GM23248 (cell line): Measurements from ENCODE around the gene KCNAB3. TPM values are rescaled to one million over a fixed set of nuclear protein-coding genes. Genes with fewer than 3 reads are reported as not detected.

Experiments used
- DNase-seq: peaks from one replicate; pipeline ENCODE4 v3.0.0-alpha.2; 2015
- H2AFZ ChIP-seq: fragments of 200-600 bp; sonication (generic); 2 replicates; pipeline ENCODE4 v1.6.1; 2016; ENCODE audit warnings: antibody characterized with exemption
- H3F3A ChIP-seq: fragments of 200-600 bp; sonication (generic); 2 replicates; pipeline ENCODE4 v1.6.1; 2016; ENCODE audit warnings: mild to moderate bottlenecking, antibody characterized with exemption, mixed run types; ENCODE audit not compliant: insufficient read depth
- H3K27ac ChIP-seq: fragments of 200-600 bp; sonication (generic); 2 replicates; pipeline ENCODE4 v1.5.1; 2016; ENCODE audit warnings: mild to moderate bottlenecking
- H3K27me3 ChIP-seq: fragments of 200-600 bp; sonication (generic); replicated peaks from 2 replicates; pipeline ENCODE4 v1.6.1; 2016; ENCODE audit warnings: mild to moderate bottlenecking; ENCODE audit not compliant: insufficient read depth
- H3K36me3 ChIP-seq: fragments of 200-600 bp; sonication (generic); 2 replicates; pipeline ENCODE4 v1.6.1; 2016; ENCODE audit warnings: low read depth, mild to moderate bottlenecking
- H3K4me1 ChIP-seq: fragments of 200-600 bp; sonication (generic); 2 replicates; pipeline ENCODE4 v1.6.1; 2016; ENCODE audit warnings: mild to moderate bottlenecking; ENCODE audit not compliant: insufficient read depth
- H3K4me2 ChIP-seq: fragments of 200-600 bp; sonication (generic); one replicate; pipeline ENCODE4 v1.6.1; 2016; ENCODE audit warnings: mild to moderate bottlenecking; ENCODE audit not compliant: unreplicated experiment
- H3K4me3 ChIP-seq: fragments of 200-600 bp; sonication (generic); 2 replicates; pipeline ENCODE4 v1.5.1; 2016; ENCODE audit warnings: mild to moderate bottlenecking
- H3K79me2 ChIP-seq: fragments of 200-600 bp; sonication (generic); 2 replicates; pipeline ENCODE4 v1.6.1; 2016; ENCODE audit warnings: mild to moderate bottlenecking; ENCODE audit not compliant: insufficient read depth
- H3K9ac ChIP-seq: fragments of 200-600 bp; sonication (generic); 2 replicates; pipeline ENCODE4 v1.6.1; 2016; ENCODE audit warnings: mild to moderate bottlenecking
- H3K9me2 ChIP-seq: fragments of 200-600 bp; sonication (generic); 2 replicates; pipeline ENCODE4 v1.6.1; 2016; ENCODE audit warnings: mixed run types, mild to moderate bottlenecking, moderate library complexity; ENCODE audit not compliant: insufficient read depth
- H3K9me3 ChIP-seq: fragments of 200-600 bp; sonication (generic); one replicate; pipeline ENCODE4 v1.6.1; 2017; ENCODE audit warnings: low read depth
- H4K20me1 ChIP-seq: fragments of 200-600 bp; sonication (generic); 2 replicates; pipeline ENCODE4 v1.6.0; 2016; ENCODE audit not compliant: insufficient read depth
- EZH2 ChIP-seq: fragments of 200-600 bp; sonication (generic); IDR thresholded peaks from 2 replicates; pipeline ENCODE4 v1.6.1; 2018; ENCODE audit warnings: antibody characterized with exemption, mild to moderate bottlenecking; ENCODE audit not compliant: insufficient read depth, poor library complexity, severe bottlenecking
- EZH2phosphoT487 ChIP-seq: fragments of 200-600 bp; sonication (generic); IDR thresholded peaks from 2 replicates; pipeline ENCODE4 v1.6.1; 2018; ENCODE audit warnings: antibody characterized with exemption, moderate library complexity, mild to moderate bottlenecking, low read depth; ENCODE audit not compliant: insufficient read depth
- WGBS, 2 experiments: methylation state at CpG; one replicate each; pipeline ENCODE4 v1.1.6; 2015 to 2017; ENCODE audit warnings: low lambda C conversion rate in 2 of 2, low coverage in 1 of 2; ENCODE audit errors: missing lambda C conversion rate in 2 of 2; 5-methylcytosine and 5-hydroxymethylcytosine counted together
- in situ Hi-C: fragments of 300-500 bp; cut with MboI; formaldehyde crosslinking; loops from 2 replicates; pipeline ENCODE4 v1.15.0; 2020
- polyA plus RNA-seq: library from polyadenylated mRNA; unstranded; fragments of >200 nt; fragmentation: Nextera tagmentation; extraction: Ambion mirVana; gene quantifications from 2 replicates; pipeline ENCODE4 v1.2.1, GENCODE V29; 2016
- total RNA-seq: library from RNA; depleted of rRNA; stranded (reverse); fragments of >200 nt; shearing (Covaris generic); gene quantifications from 2 replicates; pipeline ENCODE4 v1.2.3, GENCODE V29; 2014

Gene KCNAB3
- total and polyA plus RNA-seq, 2 experiments from 2014 or later, result 0.22 to 0.24 TPM

DNA sequence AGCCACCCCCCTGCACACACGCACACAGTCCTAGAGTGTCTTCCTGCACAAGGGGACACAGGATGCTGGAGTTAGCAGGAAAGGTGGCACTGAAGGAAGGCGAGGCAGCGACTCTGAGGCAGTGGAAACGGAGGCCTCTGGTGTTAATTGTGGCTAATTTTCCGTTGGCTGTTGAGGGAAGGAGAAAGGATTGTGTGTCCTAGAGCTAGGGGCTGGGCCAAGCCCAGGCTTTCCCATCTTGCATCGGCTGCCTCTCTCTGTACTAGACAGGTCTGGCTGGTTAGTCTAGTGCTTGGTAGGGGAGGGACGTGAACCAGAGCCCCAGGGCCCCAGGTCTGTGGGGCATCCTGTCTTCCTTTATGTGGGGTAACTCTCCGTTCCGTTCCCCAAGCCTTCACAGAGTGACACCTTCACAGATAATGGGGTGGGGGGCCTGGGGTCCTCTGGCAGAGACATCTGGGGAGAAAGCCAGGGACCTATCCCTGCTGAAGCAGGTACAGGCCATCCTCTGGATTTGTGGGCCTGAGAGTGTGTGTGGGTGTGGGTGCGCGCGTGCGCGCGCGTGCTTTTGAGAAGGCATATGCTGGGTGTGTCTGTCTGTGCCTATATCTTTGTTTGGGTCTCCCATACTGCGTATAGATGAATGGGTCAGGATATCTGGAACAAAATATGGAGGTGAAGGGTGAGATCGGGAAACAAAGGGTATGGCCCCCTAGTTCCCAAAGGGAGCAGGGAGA is 41.3 kb downstream of the KCNAB3 start, which contains the start of gene CHD3:
CHD3 (plus strand) TSS at position 606 of the 737 bp plus-strand sequence. CDS start 212 bp downstream, outside the sequence.
- no peaks in the 10 kb centered on the region for H4K20me1 ChIP-seq
- H3K4me1 ChIP-seq, result peaks cover 38% of the 10 kb centered on the region
- no peaks in the 10 kb centered on the region for H3K9me3 ChIP-seq
- TF ChIP-seq EZH2phosphoT487, result no peak
- no peak for TF ChIP-seq EZH2
- H3K9me2 ChIP-seq, result no peaks in the 10 kb centered on the region
- DNase-seq, result peak; percentile 55
- in situ Hi-C loops, result no loop called here
- H3K4me2 ChIP-seq, result peak within 1 kb of the TSS; percentile 86
- peaks cover 9% of the 10 kb centered on the region; the same call in 1 of the 2 replicates for H3K36me3 ChIP-seq
- peak within 1 kb of the TSS; percentile 90 for H3K4me3 ChIP-seq
- H2AFZ ChIP-seq, result peak within 1 kb of the TSS; percentile 73
- 52 to 54% methylated on average over 18 of the region's 18 CpGs for WGBS, 2 experiments
- peak within 1 kb of the TSS; percentile 90 for H3K27ac ChIP-seq
- peaks cover 32% of the 10 kb centered on the region for H3K79me2 ChIP-seq
- H3K27me3 ChIP-seq, result no peaks in the 10 kb centered on the region
- peaks cover 36% of the 10 kb centered on the region for H3F3A ChIP-seq
- H3K9ac ChIP-seq, result peak within 1 kb of the TSS; percentile 71

DNA sequence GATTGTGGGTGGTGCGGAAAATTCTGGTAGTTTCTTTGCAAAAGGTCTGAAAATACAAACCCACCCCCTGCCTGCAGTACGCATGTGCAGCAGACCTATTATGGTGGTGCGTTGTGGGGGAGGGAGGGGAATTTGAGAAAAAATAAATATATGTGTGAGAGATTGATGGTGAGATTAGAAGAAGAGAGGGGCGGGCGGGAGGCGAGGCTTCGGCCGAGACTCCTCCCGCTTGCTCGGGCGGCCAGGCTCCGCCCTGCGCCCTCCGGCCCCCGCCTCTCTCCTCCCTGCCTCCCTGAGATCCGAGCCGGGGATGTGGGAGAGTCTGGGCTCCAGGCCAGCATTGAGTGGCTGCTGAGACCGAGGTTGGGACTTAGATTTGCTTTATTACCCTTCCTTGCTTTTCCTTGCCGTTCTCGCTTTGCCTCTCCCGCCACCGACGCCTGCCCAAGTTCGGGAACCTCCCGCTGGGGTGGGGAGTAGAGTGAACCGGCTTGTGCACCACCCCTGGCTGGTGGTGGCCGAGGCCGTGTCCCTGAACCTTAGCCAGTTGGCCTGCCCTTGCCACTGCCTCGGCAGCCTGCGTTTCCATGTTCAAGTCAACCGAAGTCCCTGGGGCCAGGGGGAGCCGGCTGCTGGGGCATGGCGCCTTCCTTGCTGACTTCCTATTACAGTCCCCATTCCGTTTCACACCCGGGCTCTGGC is 42.0 kb downstream of the KCNAB3 start:
- Histone ChIP-seq H3K4me1 (peaks cover 38% of the 10 kb centered on the region), H3K4me3 (peak overlapping the region; percentile 90), H3K9ac (peak overlapping the region; percentile 82), H4K20me1 (no peaks in the 10 kb centered on the region), H3K79me2 (peaks cover 32% of the 10 kb centered on the region), H3K27ac (peak overlapping the region; percentile 90), H3K36me3 (peaks cover 9% of the 10 kb centered on the region; the same call in 1 of the 2 replicates), H3F3A (peaks cover 38% of the 10 kb centered on the region), H3K27me3 (no peaks in the 10 kb centered on the region), H2AFZ (peak overlapping the region; percentile 77), H3K9me2 (no peaks in the 10 kb centered on the region), H3K4me2 (peak overlapping the region; percentile 86), H3K9me3 (no peaks in the 10 kb centered on the region)
- TF ChIP-seq EZH2, result no peak
- TF ChIP-seq EZH2phosphoT487, result no peak
- in situ Hi-C loops, result no loop called here
- DNase-seq, result peak; percentile 98
- WGBS, 2 experiments, result 1% methylated on average over 23 to 35 of the region's 35 CpGs

DNA sequence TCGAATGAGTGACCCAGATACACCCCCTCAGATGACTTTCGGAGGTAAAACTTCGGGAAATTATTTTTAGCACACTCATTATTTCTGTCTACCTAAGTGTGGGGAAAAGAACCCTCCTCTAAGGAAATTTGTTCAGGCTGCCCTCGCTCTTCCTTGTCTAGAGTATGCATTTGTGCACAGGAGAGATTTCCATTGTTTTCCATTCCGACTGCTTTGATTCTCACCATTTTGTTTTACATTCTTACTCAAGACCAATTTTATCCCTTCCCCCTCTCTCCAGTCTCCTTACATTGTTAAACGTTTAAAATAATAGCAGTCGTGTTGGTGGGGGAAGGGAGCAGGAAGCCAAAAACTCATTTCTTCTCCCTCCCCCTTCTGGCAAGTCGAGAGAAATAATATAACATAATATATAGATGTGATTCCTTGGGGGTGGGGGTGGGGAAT is 42.6 kb downstream of the KCNAB3 start:
- H3K36me3 ChIP-seq, result peaks cover 8% of the 10 kb centered on the region; the same call in 1 of the 2 replicates
- peak overlapping the region; percentile 90 for H3K4me3 ChIP-seq
- H2AFZ ChIP-seq, result peak overlapping the region; percentile 77
- no peaks in the 10 kb centered on the region for H3K9me3 ChIP-seq
- peaks cover 38% of the 10 kb centered on the region for H3K4me1 ChIP-seq
- no peak for TF ChIP-seq EZH2phosphoT487
- no peak for TF ChIP-seq EZH2
- H3K79me2 ChIP-seq, result peaks cover 32% of the 10 kb centered on the region
- WGBS, 2 experiments, result 1 to 5% methylated on average over 8 of the region's 8 CpGs
- H3K9me2 ChIP-seq, result no peaks in the 10 kb centered on the region
- H3F3A ChIP-seq, result peaks cover 38% of the 10 kb centered on the region
- H3K27me3 ChIP-seq, result no peaks in the 10 kb centered on the region
- H3K4me2 ChIP-seq, result peak overlapping the region; percentile 86
- no peaks in the 10 kb centered on the region for H4K20me1 ChIP-seq
- in situ Hi-C loops, result no loop called here
- peak; percentile 73 for DNase-seq
- H3K9ac ChIP-seq, result peak overlapping the region; percentile 82
- H3K27ac ChIP-seq, result peak overlapping the region; percentile 90

GRCh38 chr17:7886227-7887037 is 43.2 kb downstream of the KCNAB3 start:
- in situ Hi-C loops, result no loop called here
- peaks cover 38% of the 10 kb centered on the region for H3K4me1 ChIP-seq
- peaks cover 32% of the 10 kb centered on the region for H3K79me2 ChIP-seq
- H3K4me2 ChIP-seq, result peak overlapping the region; percentile 86
- no peaks in the 10 kb centered on the region for H4K20me1 ChIP-seq
- H3K36me3 ChIP-seq, result peaks cover 5% of the 10 kb centered on the region; the same call in 1 of the 2 replicates
- H3K9ac ChIP-seq, result peak overlapping the region; percentile 82
- no peaks in the 10 kb centered on the region for H3K9me3 ChIP-seq
- peak overlapping the region; percentile 77 for H2AFZ ChIP-seq
- peaks cover 38% of the 10 kb centered on the region for H3F3A ChIP-seq
- WGBS, 2 experiments, result 4% methylated on average over 29 to 30 of the region's 30 CpGs
- H3K4me3 ChIP-seq, result peak overlapping the region; percentile 90
- DNase-seq, result peak; percentile 55
- no peaks in the 10 kb centered on the region for H3K27me3 ChIP-seq
- no peaks in the 10 kb centered on the region for H3K9me2 ChIP-seq
- no peak for TF ChIP-seq EZH2
- no peak for TF ChIP-seq EZH2phosphoT487
- peak overlapping the region; percentile 90 for H3K27ac ChIP-seq
